DMS 273 treated with DMSO at 0.1 percent for 48 hours (cell line): ENCODE measurements around the gene ZBTB48.
"Not testable (repeated sequence)": the region's sequence is repeated elsewhere in the genome, so short reads cannot be mapped to it uniquely, and the experiment has no call there.

Experiments used
- DNase-seq: peaks from one replicate; lab custom pipeline; 2025; lab: John Stamatoyannopoulos, UW

ZBTB48 gene

GRCh38 chr1:6632588-6633514 is 53.1 kb downstream of the ZBTB48 start:
- DNase-seq, result no peak

- DNase-seq, result no peak
These were observed 54.7 kb downstream of the ZBTB48 start for GRCh38 chr1:6634371-6635052.

- DNase-seq, result no peak
These were observed 55.5 kb downstream of the ZBTB48 start for GRCh38 chr1:6635161-6635909.

GRCh38 chr1:6635910-6636760 is 56.3 kb downstream of the ZBTB48 start:
- no peak for DNase-seq

GRCh38 chr1:6636778-6637177 is 57.0 kb downstream of the ZBTB48 start:
- DNase-seq, result not testable (repeated sequence)

- DNase-seq, result no peak
These were observed 58.0 kb downstream of the ZBTB48 start for GRCh38 chr1:6637770-6638169.

GRCh38 chr1:6638226-6638625 is 58.4 kb downstream of the ZBTB48 start:
- DNase-seq, result no peak
